NT2/D1 (cell line): ENCODE measurements around the gene PRAC1.

Experiments
- SUZ12 ChIP-seq: IDR thresholded peaks from 2 replicates; pipeline ENCODE4 v1.6.1; 2011; ENCODE audit not compliant: insufficient read length, insufficient read depth; ENCODE audit errors: extremely low read depth
- ZNF274 ChIP-seq: IDR thresholded peaks from 2 replicates; pipeline ENCODE4 v1.6.1; 2011; ENCODE audit warnings: mild to moderate bottlenecking, low read depth, low read length

DNA sequence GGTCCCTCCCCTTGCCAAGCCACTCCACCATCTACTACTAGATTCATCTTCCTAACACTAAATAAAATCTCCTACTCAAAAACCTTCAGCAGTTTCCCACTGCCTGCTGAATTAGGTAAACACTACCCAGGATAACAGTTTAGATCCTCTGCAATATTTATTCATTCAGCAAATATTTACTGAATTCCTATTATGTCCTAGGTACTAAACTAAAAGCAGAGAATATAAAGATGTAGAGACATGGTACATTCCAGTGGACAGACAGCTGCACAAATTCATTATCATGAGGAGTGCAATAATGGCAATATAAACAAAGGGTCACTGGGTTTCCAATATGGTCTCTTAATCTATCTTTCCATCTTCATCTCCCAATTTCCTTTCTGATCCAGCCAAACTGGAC is 37.0 kb upstream of the PRAC1 start:
- no peak for TF ChIP-seq ZNF274
- no peak for TF ChIP-seq SUZ12
